ENCODE measurements around the gene CPLX3. TPM values are rescaled to one million over a fixed set of nuclear protein-coding genes. Genes with fewer than 3 reads are reported as not detected.

The CPLX3 gene
- total RNA-seq, 3 donors from 2014 or later: 0.66 TPM; not detected in 2

DNA sequence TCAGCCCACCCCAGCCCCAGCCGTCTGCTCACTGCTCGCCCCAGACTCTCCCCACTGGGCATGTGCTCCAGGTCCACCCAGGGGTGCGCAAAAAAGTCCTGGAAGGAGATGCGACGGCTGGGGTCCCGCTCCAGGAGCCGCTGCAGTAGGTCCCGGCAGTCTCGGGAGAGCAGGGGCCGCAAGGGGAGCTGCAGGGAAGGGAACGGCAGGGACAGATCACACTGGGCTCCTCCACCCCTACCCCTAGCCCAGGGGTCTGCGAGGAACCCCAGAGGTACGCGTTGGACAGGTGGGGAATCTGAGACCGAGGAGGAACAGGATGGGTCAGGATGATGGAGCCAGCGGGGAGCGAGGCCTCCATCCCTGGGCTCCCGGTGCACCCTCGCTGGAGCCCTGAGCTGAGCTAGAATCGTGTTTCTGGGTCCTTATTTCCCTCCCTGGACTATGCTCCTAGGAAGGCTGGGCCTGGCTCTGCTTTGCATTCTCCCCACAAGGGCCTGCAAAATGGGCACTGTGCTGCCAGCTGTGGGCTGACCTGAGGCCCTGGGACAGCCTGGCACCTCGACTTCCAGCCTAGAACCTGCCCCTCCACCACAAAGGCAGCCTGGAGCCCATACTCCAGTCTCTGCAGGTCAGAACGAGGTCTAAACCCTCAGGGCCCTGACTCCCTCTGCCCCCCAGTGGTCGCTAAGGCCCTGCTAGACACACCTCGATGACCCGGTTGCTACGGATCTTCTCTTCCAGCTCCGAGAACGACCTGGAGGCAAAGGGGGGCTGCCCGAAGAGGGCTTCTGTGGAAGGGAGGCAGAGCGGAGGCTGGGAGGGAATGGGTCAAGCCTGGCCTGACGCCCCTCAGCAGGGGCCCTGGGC, 13.3 kb downstream of the CPLX3 start:
- Histone ChIP-seq H3K36me3 (no peaks in the 10 kb centered on the region), H3K27me3 (no peaks in the 10 kb centered on the region), H3K27ac (no peak overlapping the region), H3K4me1 (peaks cover 0 to 12% of the 10 kb centered on the region in 2 donors), H3K9me3 (no peaks in the 10 kb centered on the region), H3K4me3 (no peak overlapping the region)
- TF ChIP-seq, protein P1, sequence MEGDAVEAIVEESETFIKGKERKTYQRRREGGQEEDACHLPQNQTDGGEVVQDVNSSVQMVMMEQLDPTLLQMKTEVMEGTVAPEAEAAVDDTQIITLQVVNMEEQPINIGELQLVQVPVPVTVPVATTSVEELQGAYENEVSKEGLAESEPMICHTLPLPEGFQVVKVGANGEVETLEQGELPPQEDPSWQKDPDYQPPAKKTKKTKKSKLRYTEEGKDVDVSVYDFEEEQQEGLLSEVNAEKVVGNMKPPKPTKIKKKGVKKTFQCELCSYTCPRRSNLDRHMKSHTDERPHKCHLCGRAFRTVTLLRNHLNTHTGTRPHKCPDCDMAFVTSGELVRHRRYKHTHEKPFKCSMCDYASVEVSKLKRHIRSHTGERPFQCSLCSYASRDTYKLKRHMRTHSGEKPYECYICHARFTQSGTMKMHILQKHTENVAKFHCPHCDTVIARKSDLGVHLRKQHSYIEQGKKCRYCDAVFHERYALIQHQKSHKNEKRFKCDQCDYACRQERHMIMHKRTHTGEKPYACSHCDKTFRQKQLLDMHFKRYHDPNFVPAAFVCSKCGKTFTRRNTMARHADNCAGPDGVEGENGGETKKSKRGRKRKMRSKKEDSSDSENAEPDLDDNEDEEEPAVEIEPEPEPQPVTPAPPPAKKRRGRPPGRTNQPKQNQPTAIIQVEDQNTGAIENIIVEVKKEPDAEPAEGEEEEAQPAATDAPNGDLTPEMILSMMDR (IDR thresholded peaks at IDR 0.05): no peak
- TF ChIP-seq POLR2A (IDR thresholded peaks at IDR 0.05) (no peak), POLR2AphosphoS5 (IDR thresholded peaks at IDR 0.05) (no peak)
- no peak for DNase-seq (ENCODE audit: low spot score in 2 of 2)
- intact Hi-C loops (cut with DNase I; ENCODE audit: low total_unique reads): no loop called here

GRCh38 chr15:74840851-74841775, 14.7 kb downstream of the CPLX3 start:
- H3K9me3 ChIP-seq: no peaks in the 10 kb centered on the region
- DNase-seq (ENCODE audit: low spot score in 2 of 2): no peak
- H3K27me3 ChIP-seq: no peaks in the 10 kb centered on the region
- H3K4me1 ChIP-seq: peaks cover 0 to 12% of the 10 kb centered on the region in 2 donors
- no peak overlapping the region for H3K4me3 ChIP-seq
- H3K27ac ChIP-seq: no peak overlapping the region
- no peaks in the 10 kb centered on the region for H3K36me3 ChIP-seq
- intact Hi-C loops (cut with DNase I; ENCODE audit: low total_unique reads): no loop called here
- TF ChIP-seq POLR2A (IDR thresholded peaks at IDR 0.05) (no peak), POLR2AphosphoS5 (IDR thresholded peaks at IDR 0.05) (no peak)
- TF ChIP-seq, protein P1 (IDR thresholded peaks at IDR 0.05): no peak

GRCh38 chr15:74841891-74842373, 15.5 kb downstream of the CPLX3 start:
- Histone ChIP-seq H3K27me3 (no peaks in the 10 kb centered on the region), H3K9me3 (no peaks in the 10 kb centered on the region), H3K27ac (no peak overlapping the region), H3K4me3 (peak overlapping the region; percentile 87 to 94 (median 89)), H3K36me3 (no peaks in the 10 kb centered on the region), H3K4me1 (peaks cover 0 to 12% of the 10 kb centered on the region in 2 donors)
- TF ChIP-seq, protein P1 (IDR thresholded peaks at IDR 0.05): no peak
- TF ChIP-seq POLR2A (IDR thresholded peaks at IDR 0.05) (no peak), POLR2AphosphoS5 (IDR thresholded peaks at IDR 0.05) (no peak)
- intact Hi-C loops (cut with DNase I; ENCODE audit: low total_unique reads): no loop called here
- DNase-seq (ENCODE audit: low spot score in 2 of 2): no peak

GRCh38 chr15:74842581-74843444, 16.4 kb downstream of the CPLX3 start, which contains the start of gene ULK3:
Gene ULK3 (minus strand): TSS chr15:74843156. CDS start chr15:74843105, 51 bp downstream.
- Histone ChIP-seq H3K9me3 (no peaks in the 10 kb centered on the region), H3K4me3 (peak within 1 kb of the TSS; percentile 87 to 94 (median 89)), H3K27ac (peak within 1 kb of the TSS; percentile 86 to 93), H3K4me1 (peaks cover 0 to 12% of the 10 kb centered on the region in 2 donors), H3K36me3 (no peaks in the 10 kb centered on the region), H3K27me3 (no peaks in the 10 kb centered on the region)
- DNase-seq (ENCODE audit: low spot score in 2 of 2): peak; percentile 81 to 89
- intact Hi-C loops (cut with DNase I; ENCODE audit: low total_unique reads): no loop called here
- peak; percentile 49 to 67 (median 59) for TF ChIP-seq POLR2AphosphoS5 (IDR thresholded peaks at IDR 0.05)
- no peak for TF ChIP-seq POLR2A (IDR thresholded peaks at IDR 0.05)
- TF ChIP-seq, protein P1 (IDR thresholded peaks at IDR 0.05): peak in 2 of 3 donors; percentile 46 to 85

All from breast epithelium (tissue), 4 donors.